MM.1S (cell line): ENCODE measurements around the gene LEUTX.

Source experiments
- DNase-seq: peaks from one replicate; pipeline ENCODE4 v3.0.0-alpha.2; 2015
- H2AFZ ChIP-seq: fragments of 300-600 bp; sonication (generic); 2 replicates; pipeline ENCODE4 v1.6.0; 2016; ENCODE audit warnings: antibody characterized with exemption, low read length
- H3F3A ChIP-seq: fragments of 300-600 bp; sonication (generic); 2 replicates; pipeline ENCODE4 v1.6.1; 2016; ENCODE audit warnings: mild to moderate bottlenecking, antibody characterized with exemption, low read length, moderate library complexity, mixed read lengths; ENCODE audit not compliant: insufficient read depth
- H3K27ac ChIP-seq: fragments of 300-600 bp; sonication (generic); 2 replicates; pipeline ENCODE4 v1.5.1; 2016; ENCODE audit warnings: mild to moderate bottlenecking, low read length
- H3K27me3 ChIP-seq: fragments of 300-600 bp; sonication (generic); replicated peaks from 2 replicates; pipeline ENCODE4 v1.6.0; 2016; ENCODE audit warnings: low read length; ENCODE audit not compliant: insufficient read depth
- H3K36me3 ChIP-seq: fragments of 300-600 bp; sonication (generic); replicated peaks from 2 replicates; pipeline ENCODE4 v1.6.1; 2016; ENCODE audit warnings: mild to moderate bottlenecking, low read length, mixed read lengths; ENCODE audit not compliant: insufficient read depth
- H3K4me1 ChIP-seq: fragments of 300-600 bp; sonication (generic); 2 replicates; pipeline ENCODE4 v1.6.1; 2016; ENCODE audit warnings: low read length, mixed read lengths
- H3K4me2 ChIP-seq: fragments of 300-600 bp; sonication (generic); 2 replicates; pipeline ENCODE4 v1.6.0; 2016; ENCODE audit warnings: low read depth, low read length
- H3K4me3 ChIP-seq: fragments of 300-600 bp; sonication (generic); 2 replicates; pipeline ENCODE4 v1.5.1; 2016; ENCODE audit warnings: low read length, mixed read lengths
- H3K79me2 ChIP-seq: fragments of 300-600 bp; sonication (generic); 2 replicates; pipeline ENCODE4 v1.6.1; 2016; ENCODE audit warnings: mixed run types, low read length, mixed read lengths
- H3K9ac ChIP-seq: fragments of 300-600 bp; sonication (generic); 2 replicates; pipeline ENCODE4 v1.6.1; 2016; ENCODE audit warnings: low read length, mixed read lengths
- H3K9me2 ChIP-seq: fragments of 300-600 bp; sonication (generic); replicated peaks from 2 replicates; pipeline ENCODE4 v1.6.1; 2016; ENCODE audit warnings: mild to moderate bottlenecking, low read length, mixed read lengths; ENCODE audit not compliant: insufficient read depth
- H3K9me3 ChIP-seq: fragments of 300-600 bp; sonication (generic); replicated peaks from 2 replicates; pipeline ENCODE4 v1.6.1; 2016; ENCODE audit warnings: mild to moderate bottlenecking, low read length, mixed read lengths; ENCODE audit not compliant: insufficient read depth
- H4K20me1 ChIP-seq: fragments of 300-600 bp; sonication (generic); 2 replicates; pipeline ENCODE4 v1.6.1; 2016; ENCODE audit warnings: mild to moderate bottlenecking, low read length, moderate library complexity, mixed read lengths; ENCODE audit not compliant: insufficient read depth
- EZH2 ChIP-seq: fragments of 300-600 bp; sonication (generic); optimal IDR thresholded peaks from 2 replicates; pipeline ENCODE3; 2017; ENCODE audit warnings: low read depth, mild to moderate bottlenecking, antibody characterized with exemption, low read length, mixed read lengths
- EZH2phosphoT487 ChIP-seq: fragments of 300-600 bp; sonication (generic); IDR thresholded peaks from 2 replicates; pipeline ENCODE4 v1.6.1; 2018; ENCODE audit warnings: antibody characterized with exemption, low read length
- TF ChIP-seq, protein P1 (sequence below): fragments of 300-600 bp; sonication (generic); IDR thresholded peaks from 2 replicates; pipeline ENCODE4 v1.5.1; 2016; ENCODE audit warnings: antibody characterized with exemption, low read length, mixed read lengths

The LEUTX gene

DNA sequence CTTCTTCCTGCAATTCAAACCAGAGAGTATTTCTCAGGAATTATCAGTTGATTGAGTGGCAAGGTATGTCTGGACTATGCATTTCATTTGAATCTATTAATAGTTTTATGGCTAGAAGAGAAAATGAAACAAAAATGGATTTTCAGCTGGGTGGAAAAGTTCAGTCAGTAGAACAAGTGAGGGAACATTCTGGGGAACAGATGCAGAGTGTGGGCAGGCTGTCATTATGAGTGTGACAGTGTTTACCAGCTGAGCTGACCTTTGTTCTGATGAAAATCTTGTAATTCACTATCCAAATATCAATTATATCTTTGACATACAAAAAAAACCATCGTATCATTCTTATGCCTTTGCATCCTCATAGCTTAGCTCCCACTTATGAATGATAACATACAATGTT lies 38.3 kb upstream of the LEUTX start:
- no peaks in the 10 kb centered on the region for H3K9me2 ChIP-seq
- H4K20me1 ChIP-seq: no peaks in the 10 kb centered on the region
- H3K4me1 ChIP-seq: peaks cover 9% of the 10 kb centered on the region
- no peaks in the 10 kb centered on the region for H3F3A ChIP-seq
- no peaks in the 10 kb centered on the region for H3K36me3 ChIP-seq
- H3K4me3 ChIP-seq: no peak overlapping the region
- H3K79me2 ChIP-seq: no peaks in the 10 kb centered on the region
- no peaks in the 10 kb centered on the region for H3K27me3 ChIP-seq
- peak overlapping the region; percentile 66; the same call in 1 of the 2 replicates for H2AFZ ChIP-seq
- DNase-seq: peak; percentile 21
- no peak overlapping the region for H3K9ac ChIP-seq
- no peak for TF ChIP-seq EZH2phosphoT487
- no peak for TF ChIP-seq EZH2
- TF ChIP-seq, protein P1, sequence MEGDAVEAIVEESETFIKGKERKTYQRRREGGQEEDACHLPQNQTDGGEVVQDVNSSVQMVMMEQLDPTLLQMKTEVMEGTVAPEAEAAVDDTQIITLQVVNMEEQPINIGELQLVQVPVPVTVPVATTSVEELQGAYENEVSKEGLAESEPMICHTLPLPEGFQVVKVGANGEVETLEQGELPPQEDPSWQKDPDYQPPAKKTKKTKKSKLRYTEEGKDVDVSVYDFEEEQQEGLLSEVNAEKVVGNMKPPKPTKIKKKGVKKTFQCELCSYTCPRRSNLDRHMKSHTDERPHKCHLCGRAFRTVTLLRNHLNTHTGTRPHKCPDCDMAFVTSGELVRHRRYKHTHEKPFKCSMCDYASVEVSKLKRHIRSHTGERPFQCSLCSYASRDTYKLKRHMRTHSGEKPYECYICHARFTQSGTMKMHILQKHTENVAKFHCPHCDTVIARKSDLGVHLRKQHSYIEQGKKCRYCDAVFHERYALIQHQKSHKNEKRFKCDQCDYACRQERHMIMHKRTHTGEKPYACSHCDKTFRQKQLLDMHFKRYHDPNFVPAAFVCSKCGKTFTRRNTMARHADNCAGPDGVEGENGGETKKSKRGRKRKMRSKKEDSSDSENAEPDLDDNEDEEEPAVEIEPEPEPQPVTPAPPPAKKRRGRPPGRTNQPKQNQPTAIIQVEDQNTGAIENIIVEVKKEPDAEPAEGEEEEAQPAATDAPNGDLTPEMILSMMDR: no peak
- H3K9me3 ChIP-seq: no peaks in the 10 kb centered on the region
- H3K4me2 ChIP-seq: peak overlapping the region; percentile 36
- H3K27ac ChIP-seq: no peak overlapping the region

GRCh38 chr19:39745643-39746042 lies 33.0 kb upstream of the LEUTX start:
- Histone ChIP-seq H3K4me3 (no peak overlapping the region), H3K4me2 (no peak overlapping the region), H2AFZ (no peak overlapping the region), H3K9me3 (no peaks in the 10 kb centered on the region), H3K9me2 (no peaks in the 10 kb centered on the region), H3K79me2 (no peaks in the 10 kb centered on the region), H3K36me3 (no peaks in the 10 kb centered on the region), H3K27ac (no peak overlapping the region), H4K20me1 (no peaks in the 10 kb centered on the region), H3K27me3 (no peaks in the 10 kb centered on the region), H3F3A (no peaks in the 10 kb centered on the region), H3K9ac (no peak overlapping the region), H3K4me1 (peaks cover under 1% of the 10 kb centered on the region; the same call in 1 of the 2 replicates)
- DNase-seq: no peak
- TF ChIP-seq, protein P1: no peak
- TF ChIP-seq EZH2phosphoT487 (no peak), EZH2 (no peak)

DNA sequence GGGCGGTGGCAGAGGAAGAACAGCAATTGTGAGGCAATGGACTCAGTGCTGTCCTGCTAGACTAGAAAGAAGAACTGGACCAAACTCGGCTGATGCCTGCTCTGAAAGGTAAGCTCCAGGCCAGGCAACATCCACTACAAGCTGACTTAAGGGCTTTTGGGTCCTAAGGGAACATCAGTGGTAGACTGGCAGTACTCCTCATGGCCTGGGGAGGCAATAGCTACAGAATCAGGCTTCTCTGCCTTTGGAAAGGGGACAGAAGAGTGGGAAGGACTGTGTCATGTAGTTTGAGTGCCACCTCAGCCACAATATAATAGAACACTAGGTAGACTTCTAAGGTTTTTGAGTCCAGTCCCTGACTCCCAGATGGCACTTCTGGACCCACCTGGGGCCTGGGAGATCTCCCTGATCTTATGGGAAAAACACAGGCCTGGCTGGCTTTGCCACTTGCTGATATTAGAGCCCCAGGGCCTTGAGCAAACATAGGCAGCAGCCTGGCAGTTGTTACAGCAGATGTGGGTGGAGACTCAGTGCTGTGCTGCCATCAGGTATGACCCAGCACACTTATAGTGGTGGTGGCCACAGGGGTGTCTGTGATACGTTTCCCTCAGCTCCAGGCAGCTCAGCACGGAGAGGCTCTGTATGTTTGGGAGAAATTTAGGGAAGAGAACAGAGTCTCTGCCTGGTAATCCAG lies 31.7 kb upstream of the LEUTX start:
- Histone ChIP-seq H3K27me3 (no peaks in the 10 kb centered on the region), H3K9me3 (no peaks in the 10 kb centered on the region)

More for the DNA sequence above, 31.7 kb upstream of the LEUTX start:
- Histone ChIP-seq H4K20me1 (no peaks in the 10 kb centered on the region), H3K27ac (no peak overlapping the region), H3K9ac (no peak overlapping the region), H3K9me2 (no peaks in the 10 kb centered on the region), H2AFZ (no peak overlapping the region), H3K4me3 (no peak overlapping the region), H3F3A (no peaks in the 10 kb centered on the region), H3K4me1 (no peaks in the 10 kb centered on the region), H3K4me2 (no peak overlapping the region), H3K79me2 (no peaks in the 10 kb centered on the region), H3K36me3 (no peaks in the 10 kb centered on the region)
- DNase-seq: no peak
- TF ChIP-seq, protein P1: no peak
- TF ChIP-seq EZH2phosphoT487 (no peak), EZH2 (no peak)
